T-cell (primary cell): ENCODE data around the gene ANO10. TPM values are rescaled to one million over a fixed set of nuclear protein-coding genes. Genes with fewer than 3 reads are reported as not detected.

Experiments used
- ATAC-seq, 4 experiments: fragments of 200-7000 bp in 3 of 4; fragments of 150-1000 bp in 1 of 4; cut with Tn5 transposase; replicated peaks in 1 of 4; 1 replicate in 3 of 4; 2 replicates in 1 of 4; pipeline ENCODE4 v1.10.0; 2021; ENCODE audit warnings: moderate library complexity in 3 of 4, mild to moderate bottlenecking in 2 of 4, moderate number of reproducible peaks in 1 of 4
- CTCF ChIA-PET, 2 donors: fragments of 300-600 bp; sonication (Branson Sonifier 250); formaldehyde crosslinking; loops; one replicate each; lab custom pipeline; 2022; ENCODE audit warnings: antibody characterized with exemption in 2 of 2; lab: Charles Lee
- POLR2A ChIA-PET, 2 donors: fragments of 300-600 bp; sonication (Branson Sonifier 250); formaldehyde crosslinking; loops; one replicate each; lab custom pipeline; 2022; ENCODE audit warnings: antibody characterized with exemption in 2 of 2; lab: Charles Lee
- DNase-seq, 35 experiments: peaks; one replicate each; pipeline versions ENCODE4 v3.0.0 to v3.0.0-alpha.2; 2013 to 2023
- H3K27ac ChIP-seq: one replicate; pipeline ENCODE4 v1.5.1; 2013; ENCODE audit warnings: low read length
- H3K27me3 ChIP-seq, 2 experiments: replicated peaks in 1 of 2; 1 replicate in 1 of 2; 2 replicates in 1 of 2; pipeline versions ENCODE4 v1.6.1 to v1.7.0; 2013; ENCODE audit warnings: low read length in 1 of 2, mixed read lengths in 1 of 2; ENCODE audit not compliant: control insufficient read depth in 2 of 2, insufficient read depth in 2 of 2; ENCODE audit errors: extremely low read depth in 1 of 2
- H3K36me3 ChIP-seq, 2 donors: 1 replicate in 1 of 2; 2 replicates in 1 of 2; pipeline versions ENCODE4 v1.6.1 to v1.7.0; 2013; ENCODE audit warnings: low read length in 1 of 2; ENCODE audit not compliant: control insufficient read depth in 2 of 2, insufficient read depth in 1 of 2; ENCODE audit errors: extremely low read depth in 1 of 2
- H3K4me1 ChIP-seq, 2 experiments: 1 replicate in 1 of 2; 2 replicates in 1 of 2; pipeline versions ENCODE4 v1.6.1 to v1.7.0; 2013; ENCODE audit warnings: low read length in 2 of 2, mixed read lengths in 1 of 2; ENCODE audit not compliant: insufficient read depth in 2 of 2, control insufficient read depth in 1 of 2; ENCODE audit errors: extremely low read depth in 1 of 2
- H3K4me3 ChIP-seq, 2 donors: 1 replicate in 1 of 2; 2 replicates in 1 of 2; pipeline versions ENCODE4 v1.5.1 to v1.7.0; 2013; ENCODE audit warnings: mild to moderate bottlenecking in 2 of 2, low read length in 1 of 2, moderate library complexity in 1 of 2; ENCODE audit not compliant: control insufficient read depth in 1 of 2; ENCODE audit errors: extremely low read depth in 1 of 2
- H3K9me3 ChIP-seq: 2 replicates; pipeline ENCODE4 v1.7.0; 2013
- H3K27ac Mint-ChIP-seq, 2 donors: one replicate each; pipeline ENCODE4 v1.8.0; 2020 to 2021; ENCODE audit warnings: mild to moderate bottlenecking in 2 of 2, mixed read lengths in 2 of 2
- H3K27me3 Mint-ChIP-seq, 2 donors: one replicate each; pipeline ENCODE4 v1.8.0; 2021 to 2022; ENCODE audit warnings: mixed read lengths in 2 of 2
- H3K36me3 Mint-ChIP-seq: one replicate; pipeline ENCODE4 v1.8.0; 2021; ENCODE audit warnings: mixed read lengths
- H3K4me1 Mint-ChIP-seq, 3 donors: one replicate each; pipeline ENCODE4 v1.8.0; 2020 to 2022; ENCODE audit warnings: mixed read lengths in 3 of 3, mild to moderate bottlenecking in 1 of 3
- H3K4me3 Mint-ChIP-seq, 3 donors: one replicate each; pipeline ENCODE4 v1.8.0; 2020 to 2022; ENCODE audit warnings: mild to moderate bottlenecking in 3 of 3, mixed read lengths in 3 of 3, moderate library complexity in 3 of 3
- H3K9me3 Mint-ChIP-seq, 3 donors: one replicate each; pipeline ENCODE4 v1.8.0; 2020 to 2022; ENCODE audit warnings: mixed read lengths in 3 of 3
- whole genome bisulfite sequencing: methylation state at CpG from one replicate; pipeline ENCODE4 v1.1.5; 2013; ENCODE audit warnings: missing lambda C conversion rate; ENCODE audit not compliant: insufficient coverage; 5-methylcytosine and 5-hydroxymethylcytosine counted together
- total RNA-seq, 35 experiments: library from RNA in 6 of 35; stranded (reverse) in 6 of 35; fragments of 120-200 nt in 1 of 35; gene quantifications; one replicate each; pipeline versions ENCODE4 v1.2.1 to v1.2.4 and lab custom pipeline; 2013 to 2026

Gene ANO10
- total RNA-seq, 5 donors from 2014 or later (not counting 1 experiment from before 2014, with no cell fraction given): 8.4 to 12.3 (median 9.4) TPM

DNA sequence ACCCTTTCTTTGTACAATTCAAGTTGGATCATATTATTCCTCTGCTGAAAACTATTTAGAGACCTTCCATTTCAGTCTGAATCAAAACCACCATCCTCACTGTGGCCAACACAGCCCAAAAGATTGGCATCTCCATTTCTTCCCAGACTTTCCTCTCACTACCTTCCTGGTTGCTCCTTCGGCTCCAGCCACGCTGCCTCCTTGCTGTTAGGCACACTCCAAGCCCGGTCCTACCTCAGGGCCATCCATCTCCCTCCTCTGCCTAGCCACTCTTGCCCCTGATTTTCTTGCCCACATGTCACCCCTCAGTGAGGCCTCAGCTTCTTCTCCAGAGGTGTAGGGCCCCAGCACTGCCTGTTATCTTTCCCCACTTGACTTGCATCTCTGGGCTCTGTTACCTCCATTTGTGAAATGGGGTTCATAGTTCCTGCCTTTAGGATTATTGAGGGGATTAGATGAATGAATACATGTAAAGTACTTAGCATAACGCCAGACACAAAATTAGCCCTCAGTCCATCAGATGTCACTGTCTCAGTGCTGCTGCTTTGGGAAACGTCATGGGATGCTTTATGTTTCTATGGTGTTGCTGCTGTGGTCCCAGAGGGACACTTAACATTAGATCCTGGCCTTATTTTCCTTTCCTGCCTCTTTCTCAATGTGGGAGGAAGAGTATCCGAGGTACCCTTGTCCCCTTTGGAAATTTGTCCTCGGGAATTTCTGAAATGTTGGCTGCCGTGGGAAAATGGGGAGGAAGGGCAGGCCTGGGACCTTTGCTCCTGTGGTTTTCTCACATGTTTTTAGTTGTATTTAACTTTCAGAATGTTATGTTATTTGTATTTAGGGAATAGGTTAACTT, 304.1 kb downstream of the ANO10 start:
- ATAC-seq (peak in 2 of 4 experiments; percentile 24 to 40), DNase-seq (no peak)
- Histone ChIP-seq H3K9me3 (no peaks in the 10 kb centered on the region), H3K4me1 (peaks cover 22 to 42% of the 10 kb centered on the region in 2 experiments), H3K27me3 (no peaks in the 10 kb centered on the region), H3K4me3 (no peak overlapping the region), H3K36me3 (peaks cover 0 to 18% of the 10 kb centered on the region in 2 donors), H3K27ac (peak overlapping the region; percentile 31)
- Mint-ChIP-seq H3K36me3 (peaks cover 42% of the 10 kb centered on the region), H3K27ac (peak overlapping the region; percentile 62 to 84), H3K4me3 (peak overlapping the region; percentile 8 to 69 (median 18)), H3K4me1 (peaks cover 84 to 92% (median 85%) of the 10 kb centered on the region in 3 donors), H3K9me3 (peaks cover 0 to 2% (median 0%) of the 10 kb centered on the region in 3 donors), H3K27me3 (no peaks in the 10 kb centered on the region)
- POLR2A ChIA-PET: interaction anchor here in 1 of 2 donors (0.7 to 1.0 kb wide), 3 partner anchors 9 to 29 kb away, joined by 3 read pairs; no protein-coding TSS in a partner anchor
- 100% methylated on average over 3 of the region's 8 CpGs for WGBS
- CTCF ChIA-PET: interaction anchor here (0.6 kb wide), 2 partner anchors 94 to 1778 kb away, joined by 3 to 4 read pairs; no protein-coding TSS in a partner anchor

DNA sequence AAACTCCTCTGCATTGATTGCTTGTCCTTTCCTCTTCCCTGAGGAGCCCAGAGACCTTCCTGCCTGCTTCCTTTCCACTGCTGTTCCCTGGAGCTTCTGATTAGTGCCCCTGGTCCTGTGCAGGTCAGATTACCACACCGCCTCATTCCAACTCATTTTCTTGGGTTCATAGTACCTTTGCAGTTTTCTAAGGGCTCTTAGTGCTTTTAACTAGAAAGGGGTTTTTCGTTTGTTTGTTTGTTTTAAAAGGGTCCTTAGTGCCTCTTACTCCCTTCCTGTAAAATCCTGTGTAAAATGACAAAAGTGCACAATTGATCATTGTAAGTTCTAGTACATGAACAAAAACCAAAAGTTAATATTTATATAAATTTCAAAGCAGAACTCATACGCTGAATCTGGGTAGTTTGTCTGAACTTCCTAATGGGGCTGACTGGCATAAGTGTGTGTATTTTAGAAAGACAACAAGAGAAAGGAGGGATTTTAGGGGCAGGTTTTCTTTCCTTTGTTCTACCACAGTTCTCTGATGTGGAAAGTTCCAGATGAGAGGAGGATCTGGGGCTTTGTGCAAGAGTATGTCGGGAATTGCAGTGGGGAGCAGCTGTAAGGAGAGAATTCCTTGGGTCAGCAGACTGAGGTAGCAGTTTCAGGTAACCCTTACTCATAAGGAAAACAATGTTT, 304.9 kb downstream of the ANO10 start:
- Mint-ChIP-seq H3K4me1 (peaks cover 87 to 93% (median 89%) of the 10 kb centered on the region in 3 donors), H3K4me3 (peak overlapping the region in 2 of 3 donors; percentile 54 to 69)

More for the DNA sequence above, 304.9 kb downstream of the ANO10 start:
- ATAC-seq (peak in 1 of 4 experiments; percentile 14), DNase-seq (no peak)
- no peaks in the 10 kb centered on the region for H3K9me3 ChIP-seq
- POLR2A ChIA-PET: interaction anchor here in 1 of 2 donors (0.7 kb wide), 1 partner anchor 109 kb away, joined by 4 read pairs; no protein-coding TSS in a partner anchor
- 100% methylated on average over 1 of the region's 4 CpGs for WGBS
- peaks cover 24 to 42% of the 10 kb centered on the region in 2 experiments for H3K4me1 ChIP-seq
- Mint-ChIP-seq H3K36me3 (peaks cover 46% of the 10 kb centered on the region), H3K27ac (peak overlapping the region; percentile 71 to 84), H3K9me3 (peaks cover 0 to 4% (median 0%) of the 10 kb centered on the region in 3 donors), H3K27me3 (no peaks in the 10 kb centered on the region)
- peaks cover 0 to 24% of the 10 kb centered on the region in 2 donors for H3K36me3 ChIP-seq
- peak overlapping the region; percentile 31 for H3K27ac ChIP-seq
- H3K27me3 ChIP-seq: no peaks in the 10 kb centered on the region
- CTCF ChIA-PET: no interaction called here
- no peak overlapping the region for H3K4me3 ChIP-seq

Other genes starting within 250 kb of the ANO10 start
- 1 to 10 TPM; 5.3 to 9.2 (median 8.2) TPM for gene ABHD5, start 68.9 kb upstream of the ANO10 start, total RNA-seq